HG02763 (cell line): ENCODE data around the gene PRDM15.

Experiments used
- ATAC-seq: cut with Tn5 transposase; IDR thresholded peaks from one replicate; pipeline ENCODE4 v1.9.1; 2021; ENCODE audit warnings: mild to moderate bottlenecking, moderate library complexity; ENCODE audit not compliant: unreplicated experiment

The PRDM15 gene

GRCh38 chr21:41784456-41785102 lies 94.6 kb downstream of the PRDM15 start:
- ATAC-seq = no peak

- ATAC-seq = no peak
Observed at GRCh38 chr21:41783476-41784180, 95.5 kb downstream of the PRDM15 start.

- ATAC-seq = no peak
Observed at GRCh38 chr21:41781050-41781410, 98.1 kb downstream of the PRDM15 start.

GRCh38 chr21:41780337-41781049 lies 98.7 kb downstream of the PRDM15 start:
- ATAC-seq = no peak

GRCh38 chr21:41779659-41780058 lies 99.5 kb downstream of the PRDM15 start:
- no peak for ATAC-seq

GRCh38 chr21:41778930-41779600 lies 100.1 kb downstream of the PRDM15 start:
- no peak for ATAC-seq

- no peak for ATAC-seq
Observed at GRCh38 chr21:41777951-41778815, 101.0 kb downstream of the PRDM15 start.

- no peak for ATAC-seq
Observed at GRCh38 chr21:41776778-41777177, 102.4 kb downstream of the PRDM15 start.

GRCh38 chr21:41775149-41775472 lies 104.0 kb downstream of the PRDM15 start:
- ATAC-seq = no peak

GRCh38 chr21:41774467-41775148 lies 104.5 kb downstream of the PRDM15 start:
- ATAC-seq = no peak

GRCh38 chr21:41772351-41773080 lies 106.6 kb downstream of the PRDM15 start:
- ATAC-seq = no peak

GRCh38 chr21:41771625-41771945 lies 107.6 kb downstream of the PRDM15 start:
- ATAC-seq = no peak

- no peak for ATAC-seq
Observed at GRCh38 chr21:41770901-41771624, 108.1 kb downstream of the PRDM15 start.

- ATAC-seq = no peak
Observed at GRCh38 chr21:41769933-41770332, 109.2 kb downstream of the PRDM15 start.

GRCh38 chr21:41769521-41769920 lies 109.6 kb downstream of the PRDM15 start:
- no peak for ATAC-seq

- ATAC-seq = no peak
Observed at GRCh38 chr21:41769111-41769510, 110.0 kb downstream of the PRDM15 start.

- no peak for ATAC-seq
Observed at GRCh38 chr21:41768437-41769042, 110.6 kb downstream of the PRDM15 start.

GRCh38 chr21:41767606-41768436 lies 111.3 kb downstream of the PRDM15 start:
- ATAC-seq = no peak
